Mucosa of rectum (tissue), 2 donors: ENCODE measurements around the gene COL23A1.

ENCODE experiments used
- H3K27ac ChIP-seq, 2 donors: one replicate each; pipeline ENCODE4 v1.7.0; 2013; ENCODE audit warnings: inconsistent platforms in 2 of 2, low read depth in 2 of 2, low read length in 2 of 2
- H3K27me3 ChIP-seq, 2 donors: one replicate each; pipeline ENCODE4 v1.7.0; 2013; ENCODE audit warnings: low read length in 2 of 2; ENCODE audit not compliant: control insufficient read depth in 2 of 2, insufficient read depth in 2 of 2
- H3K36me3 ChIP-seq, 2 donors: one replicate each; pipeline ENCODE4 v1.7.0; 2013; ENCODE audit warnings: low read length in 2 of 2; ENCODE audit not compliant: control insufficient read depth in 2 of 2, insufficient read depth in 2 of 2
- H3K4me1 ChIP-seq, 2 donors: one replicate each; pipeline ENCODE4 v1.7.0; 2013; ENCODE audit warnings: low read length in 2 of 2, mild to moderate bottlenecking in 1 of 2; ENCODE audit not compliant: control insufficient read depth in 2 of 2, insufficient read depth in 2 of 2
- H3K4me3 ChIP-seq, 2 donors: one replicate each; pipeline ENCODE4 v1.7.0; 2013; ENCODE audit warnings: low read length in 2 of 2
- H3K9ac ChIP-seq, 2 donors: one replicate each; pipeline ENCODE4 v1.7.0; 2013; ENCODE audit warnings: low read length in 2 of 2, low read depth in 1 of 2, mild to moderate bottlenecking in 1 of 2
- H3K9me3 ChIP-seq, 2 donors: one replicate each; pipeline ENCODE4 v1.7.0; 2013; ENCODE audit warnings: low read length in 2 of 2; ENCODE audit not compliant: control insufficient read depth in 2 of 2
- donor health status: healthy.
- donor health status: Normal muscosa, but diverticular disease.

COL23A1 gene

DNA sequence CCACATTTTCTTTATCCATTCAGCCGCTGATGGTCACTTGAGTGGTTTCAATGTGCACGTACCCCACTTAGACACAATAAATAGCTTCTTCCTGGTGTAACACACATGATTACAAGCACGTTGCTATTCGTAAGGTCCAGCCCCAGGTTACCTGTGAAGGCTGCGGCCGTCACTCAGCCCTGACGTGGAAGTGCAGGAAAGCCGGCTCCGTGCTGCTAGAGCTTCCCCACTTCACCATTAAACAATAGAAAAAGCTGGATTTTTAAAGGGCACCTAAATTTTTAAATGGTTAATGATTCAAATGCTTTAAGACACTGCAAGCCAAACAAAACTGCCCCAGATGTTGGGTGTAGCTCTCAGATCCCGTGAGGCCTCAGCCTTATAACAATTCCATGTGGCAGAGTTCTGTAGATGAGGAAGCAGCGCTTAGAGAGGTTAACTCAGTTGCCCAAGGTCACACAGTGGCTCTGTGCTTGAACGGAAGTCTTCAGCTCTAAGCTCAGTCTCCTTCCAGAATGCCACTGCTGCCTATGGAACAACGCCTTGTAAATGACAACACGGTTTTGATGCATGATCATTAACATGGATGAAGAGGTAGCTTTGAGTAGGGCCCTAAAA, 125.7 kb downstream of the COL23A1 start:
- H3K27me3 ChIP-seq, result no peaks in the 10 kb centered on the region
- H3K4me3 ChIP-seq, result no peak overlapping the region
- no peak overlapping the region for H3K27ac ChIP-seq
- H3K9ac ChIP-seq, result no peak overlapping the region
- H3K9me3 ChIP-seq, result no peaks in the 10 kb centered on the region
- no peaks in the 10 kb centered on the region for H3K36me3 ChIP-seq
- H3K4me1 ChIP-seq, result peaks cover 0 to 7% of the 10 kb centered on the region in 2 donors

DNA sequence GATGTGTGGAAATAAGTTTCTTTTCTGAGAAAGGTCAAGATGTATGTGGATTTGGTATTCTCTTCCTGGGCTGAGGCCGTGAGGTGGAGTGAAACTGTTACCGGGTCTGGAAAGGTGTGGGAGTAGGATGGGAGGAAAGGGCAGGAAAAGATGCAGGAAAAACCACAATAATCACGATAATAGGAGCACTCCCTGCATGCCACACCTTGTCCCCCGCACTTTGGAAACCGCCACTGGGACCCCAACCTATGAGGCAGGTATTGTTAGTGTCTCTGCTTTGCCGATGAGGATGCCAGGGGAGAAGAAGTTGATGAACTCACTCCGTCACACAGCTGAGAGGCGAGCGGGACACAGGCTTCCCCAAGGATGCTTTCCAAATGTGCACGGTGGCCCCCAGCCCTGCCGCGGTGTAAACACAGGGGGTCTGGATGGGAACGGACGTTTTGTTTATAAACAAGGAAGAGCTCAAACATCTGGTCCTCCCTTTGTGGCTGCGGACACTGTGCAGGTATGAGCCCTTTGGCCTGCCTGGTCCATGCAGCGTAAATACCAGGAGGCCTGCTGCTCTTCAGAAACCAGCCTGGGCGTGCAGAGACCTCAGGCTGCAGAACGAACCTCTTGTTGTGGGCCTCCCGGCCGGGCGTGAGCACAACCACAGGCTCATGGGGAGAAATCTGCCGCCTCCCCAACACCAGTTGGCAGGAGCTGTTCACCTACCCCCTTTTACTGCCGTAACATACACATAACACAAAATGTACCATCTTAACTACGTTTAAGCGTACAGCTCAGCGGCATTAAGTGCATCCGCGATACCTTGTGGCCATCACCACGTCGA, 126.7 kb downstream of the COL23A1 start:
- Histone ChIP-seq H3K9ac (no peak overlapping the region), H3K4me1 (peaks cover 0 to 7% of the 10 kb centered on the region in 2 donors), H3K4me3 (no peak overlapping the region), H3K27me3 (no peaks in the 10 kb centered on the region), H3K36me3 (no peaks in the 10 kb centered on the region), H3K9me3 (no peaks in the 10 kb centered on the region), H3K27ac (no peak overlapping the region)

DNA sequence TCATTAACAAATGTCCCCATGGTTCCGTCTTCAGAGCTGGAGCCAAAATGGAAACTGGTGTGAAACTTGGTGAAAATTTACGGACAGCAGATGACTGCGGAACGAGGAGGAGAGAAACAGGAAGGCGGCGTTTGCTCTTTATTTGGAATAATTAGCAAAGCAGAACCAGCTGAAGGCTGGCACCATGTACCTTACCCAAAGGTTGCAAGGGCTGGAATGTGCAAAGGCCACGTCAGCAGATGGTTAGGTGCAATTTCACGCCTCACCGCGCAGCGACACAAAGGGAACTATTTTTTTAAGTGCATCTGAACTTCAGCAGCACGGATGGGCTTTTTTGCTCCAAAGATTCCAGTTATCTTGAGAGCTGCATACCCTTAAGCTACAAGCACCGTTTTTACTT, 127.4 kb downstream of the COL23A1 start:
- Histone ChIP-seq H3K27me3 (no peaks in the 10 kb centered on the region), H3K36me3 (no peaks in the 10 kb centered on the region), H3K27ac (no peak overlapping the region), H3K9ac (no peak overlapping the region), H3K4me3 (no peak overlapping the region), H3K4me1 (peaks cover 0 to 3% of the 10 kb centered on the region in 2 donors), H3K9me3 (no peaks in the 10 kb centered on the region)

DNA sequence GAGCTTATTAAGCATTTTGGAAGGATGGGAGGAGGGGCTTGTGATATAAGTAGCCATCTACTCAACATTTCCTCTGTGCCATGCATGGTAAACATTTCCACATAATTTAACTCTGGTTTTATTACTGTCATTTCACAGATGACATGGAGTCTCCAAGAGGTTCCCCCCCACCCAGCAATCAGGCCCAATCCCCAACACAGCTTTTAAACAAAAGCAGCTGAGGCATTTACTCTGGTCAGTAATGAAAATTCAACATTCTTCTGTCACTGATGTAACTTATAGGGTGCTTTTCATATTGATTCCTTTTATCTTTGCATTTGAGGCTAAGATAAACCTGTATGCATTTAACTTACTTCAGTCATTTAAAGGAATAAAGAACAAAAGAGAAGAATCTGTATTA, 128.1 kb downstream of the COL23A1 start:
- no peak overlapping the region for H3K27ac ChIP-seq
- H3K4me3 ChIP-seq, result no peak overlapping the region

DNA sequence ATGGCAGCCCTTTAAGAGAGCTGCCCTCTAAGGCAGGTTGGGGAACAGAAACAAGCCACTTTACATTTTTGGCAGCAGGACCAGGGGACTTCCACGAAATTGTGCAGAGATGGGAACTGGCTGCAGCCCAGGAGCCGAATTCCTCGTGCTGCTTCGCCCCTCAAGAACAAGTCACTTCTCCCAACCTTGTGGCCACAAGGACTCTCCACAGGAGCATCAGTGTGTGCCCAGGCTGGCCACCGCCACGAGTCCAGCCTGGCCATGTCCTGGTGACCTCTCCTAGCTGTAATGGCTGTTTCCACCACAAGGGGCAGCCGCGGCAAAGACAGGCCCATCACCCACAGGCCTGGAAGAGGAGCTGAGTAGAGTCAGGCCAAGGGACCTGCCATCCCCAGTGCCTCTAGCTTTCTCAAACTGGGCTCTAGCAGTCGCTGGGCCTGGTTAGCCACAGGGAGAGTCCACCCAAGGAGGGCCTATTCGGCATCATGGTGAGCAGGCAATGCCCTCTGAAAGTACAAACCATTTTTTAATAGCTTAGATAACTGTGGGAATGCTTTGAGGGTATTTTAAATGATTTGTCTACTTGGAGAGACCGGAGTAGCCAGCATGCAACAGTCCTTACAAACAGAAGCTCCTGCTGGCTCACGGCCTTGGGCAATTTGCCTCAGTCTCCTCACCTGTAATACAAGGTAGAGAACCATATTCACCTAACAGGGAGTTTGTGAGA, 129.0 kb downstream of the COL23A1 start:
- Histone ChIP-seq H3K9ac (no peak overlapping the region), H3K4me1 (no peaks in the 10 kb centered on the region), H3K9me3 (no peaks in the 10 kb centered on the region), H3K36me3 (no peaks in the 10 kb centered on the region), H3K27me3 (no peaks in the 10 kb centered on the region), H3K27ac (no peak overlapping the region), H3K4me3 (no peak overlapping the region)

More for the DNA sequence above, 128.1 kb downstream of the COL23A1 start:
- Histone ChIP-seq H3K27me3 (no peaks in the 10 kb centered on the region), H3K36me3 (no peaks in the 10 kb centered on the region), H3K9me3 (no peaks in the 10 kb centered on the region), H3K9ac (no peak overlapping the region), H3K4me1 (peaks cover 0 to 3% of the 10 kb centered on the region in 2 donors)

DNA sequence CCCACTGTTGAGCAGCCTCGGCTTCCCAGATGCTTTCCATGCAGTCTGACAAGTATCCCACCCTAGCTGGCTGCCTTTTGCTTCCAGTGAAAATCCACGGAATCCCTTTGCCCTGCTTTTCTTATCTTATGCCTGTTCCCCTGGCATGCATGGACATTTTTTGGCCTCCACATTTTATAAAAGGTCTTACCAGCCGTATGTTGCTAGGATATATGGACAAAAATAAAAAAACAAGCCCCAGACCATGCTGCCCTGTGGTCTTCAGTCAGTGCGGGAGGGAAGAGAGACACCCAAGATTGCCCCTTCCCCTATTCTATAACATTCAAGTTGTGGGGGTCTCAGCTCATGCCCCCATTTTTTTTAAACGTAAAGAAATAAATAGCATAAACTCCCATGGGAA, 129.6 kb downstream of the COL23A1 start:
- H3K4me3 ChIP-seq, result no peak overlapping the region
- H3K27ac ChIP-seq, result no peak overlapping the region
- no peaks in the 10 kb centered on the region for H3K36me3 ChIP-seq
- H3K9ac ChIP-seq, result no peak overlapping the region
- no peaks in the 10 kb centered on the region for H3K4me1 ChIP-seq
- H3K27me3 ChIP-seq, result no peaks in the 10 kb centered on the region
- no peaks in the 10 kb centered on the region for H3K9me3 ChIP-seq

DNA sequence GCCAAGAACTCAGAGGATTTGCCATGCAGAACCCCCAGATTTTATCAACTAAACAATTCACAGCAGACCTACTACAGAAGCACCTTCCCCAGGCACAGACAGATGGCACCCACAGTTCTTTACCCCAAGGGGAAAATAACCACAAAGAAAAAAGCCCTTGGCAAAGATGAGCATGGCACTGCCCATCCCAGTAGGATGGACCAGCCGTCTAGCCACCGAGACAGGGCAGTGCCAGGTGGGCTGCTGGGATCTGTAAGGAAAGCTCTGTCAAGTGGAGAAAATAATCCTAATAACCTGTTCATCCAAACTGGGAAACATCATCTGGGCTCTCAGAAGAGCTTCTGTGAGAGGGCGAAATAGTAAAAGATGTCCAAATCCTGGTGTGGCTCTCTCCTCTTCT, 130.0 kb downstream of the COL23A1 start:
- H3K9me3 ChIP-seq, result no peaks in the 10 kb centered on the region
- no peak overlapping the region for H3K4me3 ChIP-seq
- H3K36me3 ChIP-seq, result no peaks in the 10 kb centered on the region
- H3K27me3 ChIP-seq, result no peaks in the 10 kb centered on the region
- no peak overlapping the region for H3K27ac ChIP-seq
- no peak overlapping the region for H3K9ac ChIP-seq
- no peaks in the 10 kb centered on the region for H3K4me1 ChIP-seq

DNA sequence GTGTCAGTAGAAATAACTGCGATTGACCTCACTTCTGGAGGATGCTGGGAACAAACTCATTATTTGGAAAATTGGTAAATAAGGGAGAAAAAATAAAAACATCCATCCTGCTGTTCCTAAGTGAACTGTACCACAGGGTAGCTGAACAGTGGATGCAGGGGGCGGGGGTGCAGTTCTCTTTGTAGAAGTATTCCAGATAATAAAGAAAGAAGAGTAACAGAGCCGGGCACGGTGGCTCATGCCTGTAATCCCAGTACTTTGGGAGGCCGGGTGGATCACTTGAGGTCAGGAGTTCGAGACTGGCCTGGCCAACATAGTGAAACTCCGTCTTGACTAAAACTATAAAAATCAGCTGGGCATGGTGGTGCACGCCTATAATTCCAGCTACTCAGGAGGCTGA, 132.1 kb downstream of the COL23A1 start:
- no peaks in the 10 kb centered on the region for H3K4me1 ChIP-seq
- H3K27ac ChIP-seq, result no peak overlapping the region
- no peak overlapping the region for H3K9ac ChIP-seq
- no peaks in the 10 kb centered on the region for H3K9me3 ChIP-seq
- no peak overlapping the region for H3K4me3 ChIP-seq
- H3K27me3 ChIP-seq, result no peaks in the 10 kb centered on the region
- H3K36me3 ChIP-seq, result no peaks in the 10 kb centered on the region

DNA sequence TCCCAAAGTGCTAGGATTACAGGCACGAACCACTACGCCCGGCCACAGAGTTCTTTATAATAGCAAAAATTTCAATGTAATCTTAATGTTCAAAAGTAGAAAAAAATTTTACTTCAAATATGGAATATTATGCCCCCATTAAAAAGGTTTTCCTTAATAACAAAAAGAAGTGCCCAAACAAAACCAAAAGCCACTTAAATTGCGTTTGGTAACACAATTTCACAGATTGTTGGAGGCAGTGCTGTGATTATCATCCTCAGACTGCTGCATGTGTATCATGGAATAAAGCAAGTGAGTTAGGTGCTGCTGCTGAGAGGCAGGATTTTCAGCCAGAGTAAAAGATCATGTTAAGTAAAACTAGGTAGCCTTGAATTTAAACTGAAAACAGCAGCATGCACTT, 132.7 kb downstream of the COL23A1 start:
- Histone ChIP-seq H3K4me3 (no peak overlapping the region), H3K9ac (no peak overlapping the region), H3K27me3 (no peaks in the 10 kb centered on the region), H3K4me1 (no peaks in the 10 kb centered on the region), H3K9me3 (no peaks in the 10 kb centered on the region), H3K27ac (no peak overlapping the region), H3K36me3 (no peaks in the 10 kb centered on the region)

DNA sequence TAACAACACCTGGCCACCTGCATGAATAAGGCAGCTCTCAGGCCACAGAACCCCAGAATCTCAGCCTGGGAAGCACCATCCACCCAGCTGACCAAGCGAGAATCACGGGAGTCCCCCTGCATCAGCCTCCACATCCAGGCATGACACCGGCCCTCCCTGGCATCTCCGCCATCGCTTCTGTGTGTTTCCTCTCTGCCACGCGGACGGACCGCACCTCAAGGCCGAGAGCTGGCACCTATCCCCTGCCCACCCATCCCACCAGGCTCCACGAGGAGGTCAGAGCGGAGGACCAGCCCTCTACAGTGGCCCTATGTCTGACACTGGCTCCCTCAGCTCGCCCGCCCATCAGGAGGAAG, 134.7 kb downstream of the COL23A1 start:
- no peaks in the 10 kb centered on the region for H3K9me3 ChIP-seq
- H3K4me1 ChIP-seq, result no peaks in the 10 kb centered on the region
- no peak overlapping the region for H3K4me3 ChIP-seq
- H3K9ac ChIP-seq, result no peak overlapping the region
- no peaks in the 10 kb centered on the region for H3K27me3 ChIP-seq
- no peak overlapping the region for H3K27ac ChIP-seq
- H3K36me3 ChIP-seq, result no peaks in the 10 kb centered on the region
